Rectal smooth muscle tissue (tissue), 1 donor: Measurements from ENCODE around the gene LINC01488.

Source experiments
- H3K27ac ChIP-seq: one replicate; pipeline ENCODE4 v1.7.0; 2013; ENCODE audit warnings: low read depth, low read length, inconsistent platforms
- H3K27me3 ChIP-seq: one replicate; pipeline ENCODE4 v1.7.0; 2013; ENCODE audit warnings: low read length; ENCODE audit not compliant: control insufficient read depth, insufficient read depth
- H3K36me3 ChIP-seq: one replicate; pipeline ENCODE4 v1.7.0; 2013; ENCODE audit warnings: low read length; ENCODE audit not compliant: control insufficient read depth, insufficient read depth
- H3K4me1 ChIP-seq: one replicate; pipeline ENCODE4 v1.7.0; 2013; ENCODE audit warnings: low read length; ENCODE audit not compliant: control insufficient read depth, insufficient read depth
- H3K4me3 ChIP-seq: one replicate; pipeline ENCODE4 v1.7.0; 2013; ENCODE audit warnings: low read length
- H3K9ac ChIP-seq: one replicate; pipeline ENCODE4 v1.7.0; 2013; ENCODE audit warnings: low read length

The LINC01488 gene

DNA sequence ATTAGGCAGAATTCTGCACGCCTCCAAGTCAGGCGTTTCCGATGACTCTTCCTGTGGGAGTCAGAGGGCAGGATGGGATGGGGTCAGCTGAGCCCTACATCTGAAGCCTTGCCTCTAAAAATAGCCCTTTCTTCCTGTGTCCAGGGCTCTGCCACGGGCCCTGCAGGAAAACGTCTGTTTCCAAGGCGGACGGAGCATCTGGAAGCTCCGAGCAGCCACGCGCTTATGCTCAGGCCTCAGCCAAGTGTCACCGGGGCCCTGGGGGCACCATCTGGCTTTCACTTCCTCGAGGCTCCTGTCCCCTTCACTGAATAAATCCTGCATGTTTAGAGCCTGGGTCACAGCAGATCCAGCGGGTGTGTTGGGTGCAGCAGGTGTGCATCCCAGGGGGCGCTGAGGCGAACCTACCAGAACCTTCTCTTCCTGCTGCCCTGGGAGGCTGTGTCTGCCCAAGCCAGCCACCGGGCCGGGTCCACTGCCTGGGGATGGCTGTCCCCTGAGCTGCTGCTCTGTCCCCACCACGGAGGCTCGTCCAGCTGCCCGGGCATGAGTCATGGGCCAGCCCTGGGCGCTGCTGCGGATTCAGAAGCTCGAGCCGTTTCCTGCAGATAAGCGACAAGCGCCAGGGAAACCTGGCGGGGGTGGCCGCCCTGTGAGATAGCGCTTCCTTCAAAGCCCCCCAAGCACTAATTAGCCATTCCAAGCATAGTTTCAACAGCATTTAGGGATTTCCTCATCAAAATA is 32.0 kb upstream of the LINC01488 start:
- Histone ChIP-seq H3K4me3 (no peak overlapping the region), H3K4me1 (no peaks in the 10 kb centered on the region), H3K36me3 (no peaks in the 10 kb centered on the region), H3K27me3 (no peaks in the 10 kb centered on the region), H3K9ac (no peak overlapping the region), H3K27ac (no peak overlapping the region)

DNA sequence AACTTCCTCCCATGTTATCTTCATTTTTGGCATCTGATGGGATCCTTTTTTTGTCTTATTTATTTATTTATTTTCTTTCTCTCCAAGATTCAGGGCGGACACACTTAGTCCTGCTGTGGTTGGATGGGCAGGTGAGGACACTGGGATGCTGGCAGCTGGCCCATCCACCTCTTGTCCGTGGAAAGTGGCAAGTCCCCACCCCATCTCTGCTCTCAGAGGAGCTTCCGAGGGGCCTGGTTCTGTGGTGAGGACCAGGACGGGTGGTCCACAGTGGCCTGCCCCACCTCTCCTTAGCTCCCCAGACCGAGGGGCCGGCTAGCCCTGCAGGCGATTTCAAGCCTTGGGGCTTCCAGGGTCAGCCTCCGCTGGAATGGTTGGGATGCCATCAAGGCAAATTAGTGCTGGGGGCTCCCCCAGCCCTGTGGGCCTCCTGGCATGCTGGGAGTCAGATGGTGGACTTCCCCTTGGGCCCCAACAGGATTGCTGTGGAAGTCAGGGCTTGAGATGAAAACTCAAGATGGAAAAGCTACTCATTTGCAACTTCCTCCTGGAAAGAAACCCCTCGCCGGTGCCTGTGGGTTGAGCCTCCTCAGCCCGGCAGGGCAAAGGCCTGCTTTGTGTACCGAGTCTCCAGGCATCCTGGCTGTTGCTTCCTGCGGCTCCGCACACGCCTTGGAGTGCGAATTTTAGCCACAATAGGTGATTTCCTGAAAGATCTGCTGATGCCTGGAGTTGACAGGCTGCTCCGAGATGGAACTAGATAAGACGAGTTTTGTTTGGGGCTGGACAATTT is 31.2 kb upstream of the LINC01488 start:
- Histone ChIP-seq H3K4me3 (no peak overlapping the region), H3K27me3 (no peaks in the 10 kb centered on the region), H3K36me3 (no peaks in the 10 kb centered on the region), H3K4me1 (no peaks in the 10 kb centered on the region), H3K9ac (no peak overlapping the region), H3K27ac (no peak overlapping the region)

DNA sequence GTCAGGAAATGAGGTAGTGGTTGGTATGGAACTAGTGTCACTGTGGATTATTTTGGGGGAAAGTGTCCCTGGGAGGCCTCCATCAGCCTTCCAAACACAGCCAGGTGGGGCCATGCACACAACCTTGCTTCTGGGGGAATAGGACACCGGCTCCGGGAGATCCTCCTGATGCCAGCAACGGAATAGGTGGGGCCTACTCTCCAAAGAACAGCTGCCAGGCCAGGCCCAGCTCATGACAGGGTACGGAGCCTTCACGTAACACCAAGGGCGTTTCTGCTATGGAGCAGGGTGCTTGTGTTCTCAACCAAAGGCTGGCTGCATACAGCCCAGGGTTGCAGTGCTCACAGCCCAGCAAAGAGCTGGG is 30.6 kb upstream of the LINC01488 start:
- no peak overlapping the region for H3K9ac ChIP-seq
- H3K36me3 ChIP-seq, result no peaks in the 10 kb centered on the region
- H3K27me3 ChIP-seq, result no peaks in the 10 kb centered on the region
- H3K4me1 ChIP-seq, result no peaks in the 10 kb centered on the region
- H3K27ac ChIP-seq, result no peak overlapping the region
- H3K4me3 ChIP-seq, result no peak overlapping the region

DNA sequence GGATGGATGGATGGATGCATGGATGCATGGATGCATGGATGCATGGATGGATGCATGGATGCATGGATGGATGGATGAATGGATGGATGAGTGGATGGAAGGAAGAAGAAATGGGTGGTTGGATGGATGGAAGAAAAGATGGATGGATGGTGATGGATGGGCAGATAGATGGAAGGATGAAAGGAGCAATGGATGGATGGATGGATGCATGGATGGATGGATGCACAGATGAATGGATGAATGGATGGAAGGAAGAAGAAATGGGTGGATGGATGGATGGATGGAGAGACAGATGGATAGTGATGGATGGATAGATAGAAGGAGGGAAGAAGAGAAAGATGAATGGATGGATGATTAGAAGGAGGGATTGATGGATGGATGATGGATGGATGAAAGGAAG is 30.2 kb upstream of the LINC01488 start:
- Histone ChIP-seq H3K27ac (no peak overlapping the region), H3K27me3 (no peaks in the 10 kb centered on the region), H3K9ac (no peak overlapping the region)

DNA sequence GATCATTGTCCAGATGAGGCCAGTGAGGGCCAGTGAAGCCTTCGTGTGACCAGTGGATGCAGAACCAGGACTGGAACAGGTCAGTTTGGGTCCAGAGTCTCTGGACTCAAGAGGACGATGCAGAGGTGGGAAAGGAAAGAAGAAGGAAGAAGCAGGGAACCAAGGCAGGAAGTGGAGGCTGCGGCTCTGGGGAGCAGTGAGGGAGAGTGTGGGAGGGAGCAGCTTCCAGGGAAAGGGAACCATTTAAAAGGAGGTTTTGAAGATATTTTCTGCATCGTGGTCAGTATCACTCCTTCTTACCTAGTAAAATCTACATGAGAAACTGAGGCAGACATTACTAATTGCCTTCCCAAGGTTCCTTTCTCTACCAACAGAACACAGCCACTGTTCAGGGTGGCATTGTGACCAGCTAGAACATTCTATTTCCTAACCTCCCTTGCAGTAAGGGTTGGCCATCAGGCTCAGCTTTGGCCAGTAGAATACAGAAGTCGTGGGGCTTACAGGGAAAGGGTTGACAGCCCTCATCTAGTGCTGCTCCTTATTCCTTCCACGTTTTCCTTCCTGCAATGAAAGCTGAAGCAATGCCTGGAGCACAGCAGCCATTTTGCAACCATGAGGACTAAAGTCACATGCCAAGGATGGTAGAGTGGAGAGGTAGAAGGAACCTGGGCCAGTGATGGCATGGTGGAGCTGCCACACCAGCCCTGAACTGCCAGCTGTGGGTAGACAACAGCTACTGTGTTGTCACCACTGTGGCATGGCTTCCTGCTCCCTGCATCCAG is 29.1 kb upstream of the LINC01488 start:
- no peaks in the 10 kb centered on the region for H3K27me3 ChIP-seq
- no peaks in the 10 kb centered on the region for H3K4me1 ChIP-seq
- H3K36me3 ChIP-seq, result no peaks in the 10 kb centered on the region
- H3K4me3 ChIP-seq, result no peak overlapping the region
- H3K27ac ChIP-seq, result no peak overlapping the region
- H3K9ac ChIP-seq, result no peak overlapping the region

More for the DNA sequence above, 30.2 kb upstream of the LINC01488 start:
- Histone ChIP-seq H3K4me1 (no peaks in the 10 kb centered on the region), H3K36me3 (no peaks in the 10 kb centered on the region), H3K4me3 (no peak overlapping the region)

DNA sequence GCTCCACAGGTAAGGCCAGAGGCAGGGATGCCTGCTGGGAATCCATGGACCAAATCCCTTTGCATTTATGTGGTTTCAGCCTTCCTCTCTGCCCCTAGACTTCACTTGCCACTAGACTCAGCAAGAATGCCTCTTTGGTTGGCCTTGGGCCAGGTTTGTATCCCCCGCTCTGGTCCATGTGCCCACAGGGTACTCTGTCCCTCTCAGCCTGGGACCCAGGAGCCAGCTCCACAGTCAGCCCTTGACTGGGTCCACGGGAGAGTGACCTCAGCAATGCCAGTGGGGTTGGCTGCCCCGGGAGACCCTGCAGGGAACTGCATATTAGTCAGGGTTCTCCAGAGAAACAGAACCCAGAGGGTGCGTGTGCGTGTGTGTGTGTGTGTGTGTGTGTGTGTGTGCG is 28.3 kb upstream of the LINC01488 start:
- no peak overlapping the region for H3K4me3 ChIP-seq
- no peak overlapping the region for H3K27ac ChIP-seq
- no peaks in the 10 kb centered on the region for H3K27me3 ChIP-seq
- H3K9ac ChIP-seq, result no peak overlapping the region
- no peaks in the 10 kb centered on the region for H3K4me1 ChIP-seq
- H3K36me3 ChIP-seq, result no peaks in the 10 kb centered on the region

DNA sequence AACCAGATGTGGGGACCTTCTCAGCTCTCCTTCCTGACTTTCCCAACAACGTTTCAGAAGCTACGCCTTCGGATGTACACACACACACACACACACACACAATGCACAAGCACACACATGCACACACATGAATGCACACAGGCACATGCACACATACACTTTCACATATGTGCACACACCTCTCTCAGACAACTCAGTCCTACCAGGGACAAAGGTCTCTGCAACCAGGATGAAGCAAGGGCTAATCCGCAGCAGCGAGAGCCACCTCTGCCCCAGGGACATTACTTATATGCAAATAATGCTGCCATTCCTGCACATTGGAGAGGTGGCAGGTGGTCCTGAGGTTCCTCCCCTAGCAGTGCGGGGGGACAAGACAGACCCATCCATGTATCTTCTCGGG is 27.4 kb upstream of the LINC01488 start:
- Histone ChIP-seq H3K9ac (no peak overlapping the region), H3K27ac (no peak overlapping the region), H3K36me3 (no peaks in the 10 kb centered on the region), H3K27me3 (no peaks in the 10 kb centered on the region), H3K4me3 (no peak overlapping the region), H3K4me1 (no peaks in the 10 kb centered on the region)

DNA sequence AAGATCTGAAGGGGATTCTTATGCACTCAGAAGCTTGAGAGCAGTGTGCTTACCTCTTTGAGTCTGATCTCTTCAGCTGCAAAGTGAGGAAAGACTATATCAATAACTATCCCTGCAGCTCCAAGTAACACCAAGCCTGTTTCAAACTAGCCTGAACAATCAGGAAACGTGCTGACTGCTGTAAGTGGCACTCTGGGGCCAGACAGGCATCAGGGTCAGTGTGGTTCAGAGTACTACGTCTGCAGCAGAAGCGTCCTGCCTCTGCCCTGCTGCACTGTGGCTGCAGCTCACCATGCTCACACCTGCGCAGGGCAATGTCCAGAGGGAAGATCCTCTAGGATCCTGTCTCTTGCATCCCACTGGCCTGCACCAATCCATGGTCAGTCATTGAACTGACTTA is 25.5 kb upstream of the LINC01488 start:
- Histone ChIP-seq H3K36me3 (no peaks in the 10 kb centered on the region), H3K27ac (no peak overlapping the region), H3K27me3 (no peaks in the 10 kb centered on the region), H3K4me3 (no peak overlapping the region), H3K9ac (no peak overlapping the region), H3K4me1 (no peaks in the 10 kb centered on the region)

DNA sequence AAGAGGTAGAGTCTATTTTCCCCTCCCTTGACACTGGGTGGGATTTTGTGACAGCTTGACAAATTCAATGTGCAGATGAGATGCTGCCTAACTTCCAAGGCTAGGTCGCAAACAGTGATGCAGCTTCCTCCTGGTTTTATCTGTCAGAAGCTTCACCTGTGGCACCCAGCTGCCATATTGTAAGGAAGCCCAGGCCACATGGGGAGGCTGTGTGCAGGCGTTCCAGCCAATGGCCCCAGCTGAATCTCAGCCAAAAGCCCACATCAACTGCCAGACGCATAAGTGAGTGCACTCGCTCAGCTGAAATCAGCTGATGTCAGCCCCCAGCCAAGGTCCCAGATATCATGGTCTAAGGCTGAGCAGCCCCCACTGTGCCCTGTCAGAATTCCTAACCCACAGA is 24.8 kb upstream of the LINC01488 start:
- no peak overlapping the region for H3K27ac ChIP-seq
- H3K4me3 ChIP-seq, result no peak overlapping the region
- no peak overlapping the region for H3K9ac ChIP-seq
- no peaks in the 10 kb centered on the region for H3K27me3 ChIP-seq
- no peaks in the 10 kb centered on the region for H3K36me3 ChIP-seq
- no peaks in the 10 kb centered on the region for H3K4me1 ChIP-seq

DNA sequence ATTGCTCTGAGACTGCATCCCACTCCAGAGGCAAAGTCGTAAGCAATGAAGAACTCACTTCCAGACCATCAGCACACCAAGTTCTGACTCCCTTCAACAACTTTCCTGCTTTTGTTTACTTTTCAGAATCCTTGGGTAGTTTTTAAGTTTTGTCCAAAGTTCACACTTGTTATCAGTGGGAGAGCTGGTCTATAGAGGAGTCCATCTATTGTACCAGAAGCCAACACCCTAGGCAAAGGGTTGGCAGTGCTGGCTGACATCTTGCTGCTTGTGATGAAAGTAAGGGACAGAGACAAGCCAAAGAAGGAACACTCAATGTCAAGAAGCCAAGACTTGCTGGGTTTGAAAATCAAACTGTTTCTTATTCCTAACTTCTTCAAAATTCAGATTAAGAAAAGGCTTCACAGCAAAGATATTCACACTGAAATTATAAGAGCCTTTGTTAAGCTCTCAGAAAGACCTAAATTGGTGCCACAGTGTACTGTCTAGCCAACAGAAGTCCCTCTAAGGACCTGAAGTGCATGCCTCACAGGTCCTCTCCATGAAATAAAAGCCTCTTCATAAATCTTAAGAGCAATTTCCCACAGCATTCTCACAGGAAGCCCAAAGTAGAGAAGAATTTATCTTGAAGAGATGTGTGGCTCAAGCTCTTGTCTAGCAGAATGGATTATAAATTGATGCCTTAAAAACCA is 21.5 kb upstream of the LINC01488 start:
- H3K9ac ChIP-seq, result no peak overlapping the region
- H3K36me3 ChIP-seq, result no peaks in the 10 kb centered on the region
- H3K27me3 ChIP-seq, result no peaks in the 10 kb centered on the region
- H3K27ac ChIP-seq, result no peak overlapping the region
- no peak overlapping the region for H3K4me3 ChIP-seq
- peaks cover 2% of the 10 kb centered on the region for H3K4me1 ChIP-seq

DNA sequence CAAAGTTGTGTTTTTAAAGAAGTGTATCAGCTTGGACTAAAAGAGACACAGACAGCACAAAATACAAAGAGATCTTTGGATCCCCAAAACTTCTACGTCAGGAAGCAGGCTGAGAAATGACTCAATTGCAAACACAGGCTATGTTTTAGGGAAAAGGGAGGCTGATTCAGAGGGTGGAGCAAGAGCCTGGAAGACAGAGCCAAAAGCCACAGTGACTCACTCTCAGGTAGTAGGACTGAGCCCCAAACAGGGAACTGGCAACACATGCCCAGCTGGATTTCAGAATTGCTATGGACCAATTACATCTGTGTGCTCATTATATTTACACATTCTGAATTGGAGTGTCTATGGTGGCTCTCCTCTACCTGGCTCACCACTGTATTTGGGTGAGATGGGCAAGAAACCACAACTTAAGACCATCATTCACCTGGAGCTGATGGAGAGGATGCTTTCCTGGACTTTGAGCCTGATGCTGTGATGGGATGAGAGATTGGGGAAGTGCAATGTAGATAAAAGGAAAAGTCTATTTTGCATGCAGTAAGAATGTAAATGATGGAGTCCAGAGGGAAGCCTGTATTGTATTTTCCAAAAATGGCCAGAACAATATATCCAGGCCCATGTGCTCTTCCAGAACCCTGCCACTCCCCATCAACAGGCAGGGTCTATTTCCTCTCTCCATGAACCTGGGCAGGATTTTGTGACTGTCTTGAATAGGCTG is 20.8 kb upstream of the LINC01488 start:
- Histone ChIP-seq H3K9ac (no peak overlapping the region), H3K36me3 (no peaks in the 10 kb centered on the region), H3K4me1 (peaks cover 2% of the 10 kb centered on the region), H3K27ac (no peak overlapping the region), H3K27me3 (no peaks in the 10 kb centered on the region), H3K4me3 (no peak overlapping the region)
